Endodermal cell (in vitro differentiated cells): ENCODE measurements around the gene GCK. TPM values are rescaled to one million over a fixed set of nuclear protein-coding genes. Genes with fewer than 3 reads are reported as not detected.

Experiments
- DNase-seq: peaks from one replicate; pipeline ENCODE4 v3.0.0-alpha.2; 2017
- H3K27ac ChIP-seq: 2 replicates; pipeline ENCODE4 v1.5.1; 2013; ENCODE audit warnings: mild to moderate bottlenecking, low read depth, low read length, moderate library complexity
- H3K27me3 ChIP-seq: 2 replicates; pipeline ENCODE4 v1.6.1; 2013; ENCODE audit warnings: mild to moderate bottlenecking, low read length, moderate library complexity; ENCODE audit not compliant: insufficient read depth, control insufficient read depth, poor library complexity, severe bottlenecking
- H3K36me3 ChIP-seq: 2 replicates; pipeline ENCODE4 v1.7.0; 2013; ENCODE audit warnings: mild to moderate bottlenecking, low read length, moderate library complexity; ENCODE audit not compliant: control insufficient read depth, insufficient read depth
- H3K4me1 ChIP-seq: one replicate; pipeline ENCODE4 v1.7.0; 2013; ENCODE audit warnings: low read length; ENCODE audit not compliant: control insufficient read depth, insufficient read depth
- H3K4me3 ChIP-seq: 2 replicates; pipeline ENCODE4 v1.5.1; 2013; ENCODE audit warnings: mild to moderate bottlenecking, low read length, moderate library complexity
- H3K9ac ChIP-seq: 2 replicates; pipeline ENCODE4 v1.6.1; 2013; ENCODE audit warnings: mild to moderate bottlenecking, low read length, moderate library complexity; ENCODE audit not compliant: poor library complexity, severe bottlenecking; ENCODE audit errors: extremely low read depth
- H3K9me3 ChIP-seq: 2 replicates; pipeline ENCODE4 v1.6.1; 2013; ENCODE audit warnings: mild to moderate bottlenecking, low read length, moderate library complexity; ENCODE audit not compliant: control insufficient read depth
- H3K27ac Mint-ChIP-seq: 2 replicates; pipeline ENCODE4 v1.8.0; 2020; ENCODE audit warnings: mixed read lengths
- H3K27me3 Mint-ChIP-seq: 2 replicates; pipeline ENCODE4 v1.8.0; 2021; ENCODE audit warnings: mild to moderate bottlenecking, mixed read lengths; ENCODE audit not compliant: insufficient read depth
- H3K36me3 Mint-ChIP-seq: 2 replicates; pipeline ENCODE4 v1.8.0; 2020; ENCODE audit warnings: low read depth, mixed read lengths
- H3K4me1 Mint-ChIP-seq: 2 replicates; pipeline ENCODE4 v1.8.0; 2020; ENCODE audit warnings: mixed read lengths
- H3K4me3 Mint-ChIP-seq: 2 replicates; pipeline ENCODE4 v1.8.0; 2020; ENCODE audit warnings: mild to moderate bottlenecking, moderate library complexity, mixed read lengths
- H3K9me3 Mint-ChIP-seq: 2 replicates; pipeline ENCODE4 v1.8.0; 2020; ENCODE audit warnings: mild to moderate bottlenecking, mixed read lengths
- WGBS, 2 experiments: methylation state at CpG; one replicate each; pipeline versions ENCODE4 v1.1.5 to v1.1.7; 2013; ENCODE audit warnings: missing lambda C conversion rate in 2 of 2, mixed read lengths in 1 of 2; ENCODE audit not compliant: insufficient coverage in 1 of 2, insufficient read length in 1 of 2; 5-methylcytosine and 5-hydroxymethylcytosine counted together
- total RNA-seq, 2 donors: library from RNA; stranded (reverse); fragmentation: NEBNext Ultra II Directional in 1 of 2; extraction: Animal tissue kit (Norgen Biotek cat#: 25700) in 1 of 2; gene quantifications; 2 replicates in 1 of 2; 3 replicates in 1 of 2; pipeline ENCODE4 v1.2.1, GENCODE V29; 2021
- TF ChIP-seq, protein P1 (sequence below): fragments of 200-600 bp; sonication (generic); conservative IDR thresholded peaks from 2 replicates; pipeline ENCODE4 v1.5.0; 2021; ENCODE audit warnings: antibody characterized with exemption, mild to moderate bottlenecking

The GCK gene
- total RNA-seq, 2 donors from 2014 or later, result 0.29 to 0.48 TPM

DNA sequence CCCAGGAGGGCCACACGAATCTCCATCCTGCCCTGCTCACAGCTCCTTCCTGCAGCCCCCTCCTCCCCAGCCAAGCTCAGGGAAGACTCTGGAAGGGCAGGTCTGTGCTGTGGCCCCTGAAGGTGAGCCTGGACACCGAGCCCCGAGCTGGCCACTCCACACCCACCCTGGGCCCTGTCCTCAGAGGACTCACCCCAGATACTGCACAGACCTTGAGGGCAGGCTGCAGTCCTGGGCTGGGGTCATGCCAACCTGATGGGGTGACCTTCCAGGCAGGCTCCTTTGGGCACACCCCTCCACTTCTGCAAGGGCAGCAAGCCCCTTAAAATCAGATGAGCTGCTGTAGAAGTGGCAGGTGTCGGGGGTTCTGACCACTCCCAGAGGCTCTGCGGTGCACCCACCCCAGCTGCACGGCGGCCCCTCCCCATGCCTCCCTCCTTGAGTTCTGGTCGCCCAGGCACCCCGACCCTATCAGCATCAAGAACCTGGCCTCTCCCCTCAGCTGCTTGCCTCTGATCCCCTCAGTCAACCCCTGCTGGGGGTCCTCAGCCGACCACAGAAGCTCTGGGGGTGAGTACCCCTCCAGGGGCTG, 35.8 kb upstream of the GCK start:
- Histone ChIP-seq H3K4me1 (no peaks in the 10 kb centered on the region), H3K27me3 (no peaks in the 10 kb centered on the region), H3K36me3 (no peaks in the 10 kb centered on the region), H3K9ac (no peak overlapping the region), H3K4me3 (no peak overlapping the region), H3K27ac (no peak overlapping the region), H3K9me3 (no peaks in the 10 kb centered on the region)
- no peak overlapping the region for H3K4me3 Mint-ChIP-seq
- H3K4me1 Mint-ChIP-seq, result peaks cover 4% of the 10 kb centered on the region
- 80 to 87% methylated on average over 2 to 10 of the region's 10 CpGs for WGBS, 2 experiments
- H3K36me3 Mint-ChIP-seq, result no peaks in the 10 kb centered on the region
- DNase-seq, result no peak
- H3K27me3 Mint-ChIP-seq, result peaks cover 2% of the 10 kb centered on the region
- no peaks in the 10 kb centered on the region for H3K9me3 Mint-ChIP-seq
- no peak overlapping the region for H3K27ac Mint-ChIP-seq
- TF ChIP-seq, protein P1, sequence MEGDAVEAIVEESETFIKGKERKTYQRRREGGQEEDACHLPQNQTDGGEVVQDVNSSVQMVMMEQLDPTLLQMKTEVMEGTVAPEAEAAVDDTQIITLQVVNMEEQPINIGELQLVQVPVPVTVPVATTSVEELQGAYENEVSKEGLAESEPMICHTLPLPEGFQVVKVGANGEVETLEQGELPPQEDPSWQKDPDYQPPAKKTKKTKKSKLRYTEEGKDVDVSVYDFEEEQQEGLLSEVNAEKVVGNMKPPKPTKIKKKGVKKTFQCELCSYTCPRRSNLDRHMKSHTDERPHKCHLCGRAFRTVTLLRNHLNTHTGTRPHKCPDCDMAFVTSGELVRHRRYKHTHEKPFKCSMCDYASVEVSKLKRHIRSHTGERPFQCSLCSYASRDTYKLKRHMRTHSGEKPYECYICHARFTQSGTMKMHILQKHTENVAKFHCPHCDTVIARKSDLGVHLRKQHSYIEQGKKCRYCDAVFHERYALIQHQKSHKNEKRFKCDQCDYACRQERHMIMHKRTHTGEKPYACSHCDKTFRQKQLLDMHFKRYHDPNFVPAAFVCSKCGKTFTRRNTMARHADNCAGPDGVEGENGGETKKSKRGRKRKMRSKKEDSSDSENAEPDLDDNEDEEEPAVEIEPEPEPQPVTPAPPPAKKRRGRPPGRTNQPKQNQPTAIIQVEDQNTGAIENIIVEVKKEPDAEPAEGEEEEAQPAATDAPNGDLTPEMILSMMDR, result no peak

DNA sequence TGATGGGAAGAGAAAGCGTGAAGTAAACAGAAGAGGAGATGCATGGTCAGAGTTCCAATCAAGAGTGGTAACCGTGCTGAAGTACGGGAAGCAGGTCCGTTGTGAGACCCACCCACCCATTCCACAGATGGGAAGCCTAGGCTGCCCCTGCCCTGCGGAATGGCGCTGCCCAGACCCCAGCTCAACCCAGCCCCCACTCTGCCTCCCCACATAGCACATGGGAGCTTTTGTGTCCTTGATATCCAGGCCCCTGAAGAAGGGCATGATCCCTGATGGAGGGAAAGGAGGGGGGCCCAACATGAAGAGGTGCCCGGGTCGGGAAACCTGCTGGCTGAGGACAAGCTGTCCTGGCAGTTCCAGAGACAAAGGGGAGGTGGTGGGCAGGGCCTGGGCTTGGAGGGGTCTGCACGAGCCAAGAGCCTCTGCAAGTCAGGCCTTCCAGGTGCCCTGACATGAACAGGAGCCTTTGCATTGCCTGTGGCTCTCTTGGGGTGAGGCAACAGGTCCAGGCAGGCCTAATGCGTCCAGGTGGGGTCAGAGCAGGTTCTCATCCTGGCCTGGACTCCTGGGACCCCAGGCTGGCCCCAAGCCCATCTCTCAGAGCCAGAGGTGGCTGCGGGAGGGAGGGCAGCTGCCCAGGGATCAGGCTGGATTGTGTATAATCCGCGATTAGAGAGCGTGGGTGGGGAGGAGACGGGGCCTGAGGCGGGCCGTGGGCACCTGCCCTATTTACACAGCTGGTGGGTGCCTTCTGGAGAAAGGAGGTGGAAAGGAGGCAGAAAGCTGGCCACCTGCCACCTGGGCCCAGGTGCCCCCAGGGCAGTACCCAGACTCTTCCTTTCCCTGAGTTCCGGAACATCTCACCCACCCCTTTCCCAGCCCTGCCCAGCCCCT, 35.1 kb upstream of the GCK start:
- Mint-ChIP-seq H3K27me3 (peaks cover 2% of the 10 kb centered on the region), H3K27ac (no peak overlapping the region), H3K9me3 (no peaks in the 10 kb centered on the region), H3K36me3 (no peaks in the 10 kb centered on the region), H3K4me3 (no peak overlapping the region), H3K4me1 (peaks cover 4% of the 10 kb centered on the region)
- Histone ChIP-seq H3K9me3 (no peaks in the 10 kb centered on the region), H3K27ac (no peak overlapping the region), H3K4me1 (no peaks in the 10 kb centered on the region), H3K36me3 (no peaks in the 10 kb centered on the region), H3K9ac (no peak overlapping the region), H3K4me3 (no peak overlapping the region), H3K27me3 (no peaks in the 10 kb centered on the region)
- 82 to 83% methylated on average over 10 to 18 of the region's 18 CpGs for WGBS, 2 experiments
- TF ChIP-seq, protein P1, result no peak
- no peak for DNase-seq

DNA sequence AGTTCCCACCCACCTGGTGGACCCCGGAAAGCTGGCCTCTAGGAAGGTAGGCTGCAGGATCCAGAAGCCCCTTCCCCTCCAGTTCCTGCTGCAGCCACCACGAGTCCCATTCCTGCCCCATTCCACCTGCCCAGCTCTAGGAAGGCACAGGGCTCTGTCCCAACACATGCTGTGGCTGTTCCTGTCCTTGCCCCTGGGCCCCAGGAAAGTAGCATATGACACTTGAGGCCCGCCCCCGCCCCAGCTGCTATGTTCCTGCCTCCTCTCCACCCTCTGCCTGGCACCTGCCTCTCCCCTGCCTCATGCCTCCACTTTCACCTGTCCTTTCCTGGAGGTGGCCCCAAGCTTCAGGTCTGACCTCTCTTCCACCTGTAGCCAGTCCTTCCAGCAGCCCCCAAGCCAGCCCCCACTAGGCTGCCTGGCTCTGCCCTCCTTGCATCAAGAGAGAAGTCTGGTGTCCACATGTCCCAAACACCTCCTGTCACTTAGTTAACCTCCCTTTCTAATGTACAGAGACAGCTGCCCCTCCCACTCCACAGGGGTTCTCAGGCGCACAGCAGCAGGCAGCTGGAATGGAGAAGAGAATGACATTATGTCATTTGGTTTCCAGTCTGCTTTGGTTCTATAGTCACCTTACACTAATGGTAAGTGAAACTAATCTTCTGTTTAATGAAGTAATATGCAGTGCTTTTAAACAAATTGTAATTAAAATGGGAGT, 34.3 kb upstream of the GCK start:
- Histone ChIP-seq H3K27ac (no peak overlapping the region), H3K4me3 (no peak overlapping the region), H3K9ac (no peak overlapping the region), H3K9me3 (no peaks in the 10 kb centered on the region), H3K36me3 (no peaks in the 10 kb centered on the region), H3K4me1 (no peaks in the 10 kb centered on the region), H3K27me3 (no peaks in the 10 kb centered on the region)
- DNase-seq, result peak; percentile 70
- H3K27me3 Mint-ChIP-seq, result peaks cover 2% of the 10 kb centered on the region
- no peak overlapping the region for H3K27ac Mint-ChIP-seq
- H3K9me3 Mint-ChIP-seq, result no peaks in the 10 kb centered on the region
- 61 to 73% methylated on average over 4 to 5 of the region's 5 CpGs for WGBS, 2 experiments
- no peak overlapping the region for H3K4me3 Mint-ChIP-seq
- peaks cover 4% of the 10 kb centered on the region for H3K4me1 Mint-ChIP-seq
- H3K36me3 Mint-ChIP-seq, result no peaks in the 10 kb centered on the region
- TF ChIP-seq, protein P1, result no peak
